Measurements from ENCODE around the gene RFT1.
A peak's percentile ranks its signal among the peaks of the same experiment; 100 is the strongest.

Gene RFT1

GRCh38 chr3:53175613-53176540 is 45.6 kb upstream of the RFT1 start:
- Histone ChIP-seq H3K9me3 (ENCODE audit: control insufficient read depth, insufficient read depth, low read depth, low read length) (no peaks in the 10 kb centered on the region), H3K4me1 (ENCODE audit: control insufficient read depth, insufficient read depth, low read length) (no peaks in the 10 kb centered on the region), H3K27ac (ENCODE audit: extremely low read depth, low read depth, low read length) (no peak overlapping the region), H3K36me3 (ENCODE audit: control insufficient read depth in 2 of 2, insufficient read depth in 1 of 2, low read length in 2 of 2) (peaks cover 0 to 32% of the 10 kb centered on the region in 2 experiments; a peak in 2 of 3 replicates), H3K4me3 (ENCODE audit: low read depth, low read length) (no peak overlapping the region)
- ChIA-PET POLR2A (no interaction called here), CTCF (no interaction called here)
- TF ChIP-seq ZBTB20 (tag by site-specific recombination; IDR thresholded peaks at IDR 0.05) (no peak), ZNF600 (tag by site-specific recombination; IDR thresholded peaks at IDR 0.05) (no peak), ZNF658 (tag by site-specific recombination; IDR thresholded peaks at IDR 0.05) (no peak), ZNF654 (tag by site-specific recombination; IDR thresholded peaks at IDR 0.05; ENCODE audit: low read depth) (no peak), WT1 (tag by site-specific recombination; IDR thresholded peaks at IDR 0.05) (no peak), ZNF112 (tag by site-specific recombination; IDR thresholded peaks at IDR 0.05) (no peak), ZNF558 (tag by site-specific recombination; IDR thresholded peaks at IDR 0.05) (no peak), REST (tag by site-specific recombination; IDR thresholded peaks at IDR 0.05) (no peak), ZNF202 (tag by site-specific recombination; IDR thresholded peaks at IDR 0.05; ENCODE audit: borderline replicate concordance) (no peak), ZNF837 (tag by site-specific recombination; IDR thresholded peaks at IDR 0.05) (no peak), ZNF488 (tag by site-specific recombination; IDR thresholded peaks at IDR 0.05) (no peak), ZNF404 (tag by site-specific recombination; IDR thresholded peaks at IDR 0.05) (no peak), ZSCAN4 (tag by site-specific recombination; IDR thresholded peaks at IDR 0.05) (no peak), EGR2 (tag by site-specific recombination; IDR thresholded peaks at IDR 0.05; ENCODE audit: low read depth) (peak; percentile 63), ZFHX2 (tag by site-specific recombination; conservative IDR thresholded peaks at IDR 0.05) (peak; percentile 58)

- TF ChIP-seq ZIC2 (tag by site-specific recombination; IDR thresholded peaks at IDR 0.05), result peak; percentile 44
- no peak for TF ChIP-seq ZNF404 (tag by site-specific recombination; IDR thresholded peaks at IDR 0.05)
- peak; percentile 69 for TF ChIP-seq GLIS1 (tag by site-specific recombination; IDR thresholded peaks at IDR 0.05)
- Histone ChIP-seq H3K9me3 (ENCODE audit: control insufficient read depth, insufficient read depth, low read depth, low read length) (no peaks in the 10 kb centered on the region), H3K36me3 (ENCODE audit: control insufficient read depth in 2 of 2, insufficient read depth in 1 of 2, low read length in 2 of 2) (peaks cover 0 to 19% of the 10 kb centered on the region in 2 experiments; a peak in 2 of 3 replicates), H3K4me3 (ENCODE audit: low read depth, low read length) (no peak overlapping the region), H3K4me1 (ENCODE audit: control insufficient read depth, insufficient read depth, low read length) (no peaks in the 10 kb centered on the region), H3K27ac (ENCODE audit: extremely low read depth, low read depth, low read length) (no peak overlapping the region)
- ChIA-PET CTCF (interaction anchor here (1.1 kb wide), 1 partner anchor 60 kb away, joined by 3 read pairs; no protein-coding TSS in a partner anchor), POLR2A (no interaction called here)
Observed at GRCh38 chr3:53174346-53175250, 44.4 kb upstream of the RFT1 start.
